Spleen (tissue), 11 donors: ENCODE measurements around the gene UGT1A4. TPM values are rescaled to one million over a fixed set of nuclear protein-coding genes. Genes with fewer than 3 reads are reported as not detected.

Source experiments
- DNase-seq: peaks from one replicate; pipeline ENCODE4 v3.0.0-alpha.2; 2020
- H3K27ac ChIP-seq, 8 donors: fragments of 200-600 bp; sonication (generic) in 7 of 8; 1 replicate in 4 of 8; 2 replicates in 4 of 8; pipeline versions ENCODE4 v1.5.0 to v1.8.0; 2016 to 2021; ENCODE audit warnings: inconsistent platforms in 4 of 8, mild to moderate bottlenecking in 4 of 8, moderate library complexity in 1 of 8
- H3K27me3 ChIP-seq, 7 donors: fragments of 200-600 bp; sonication (generic) in 6 of 7; replicated peaks in 1 of 7; 1 replicate in 4 of 7; 2 replicates in 3 of 7; pipeline versions ENCODE4 v1.5.0 to v1.8.0; 2016 to 2021; ENCODE audit warnings: inconsistent platforms in 3 of 7, mild to moderate bottlenecking in 1 of 7
- H3K36me3 ChIP-seq, 6 donors: fragments of 200-600 bp; sonication (generic) in 5 of 6; 1 replicate in 4 of 6; 2 replicates in 2 of 6; pipeline versions ENCODE4 v1.5.0 to v1.8.0; 2016 to 2021; ENCODE audit warnings: inconsistent platforms in 2 of 6
- H3K4me1 ChIP-seq, 6 donors: fragments of 200-600 bp; sonication (generic) in 5 of 6; 1 replicate in 3 of 6; 2 replicates in 3 of 6; pipeline versions ENCODE4 v1.5.0 to v1.8.0; 2016 to 2021; ENCODE audit warnings: inconsistent platforms in 3 of 6
- H3K4me3 ChIP-seq, 8 donors: fragments of 200-600 bp; sonication (generic) in 7 of 8; 1 replicate in 4 of 8; 2 replicates in 4 of 8; pipeline versions ENCODE4 v1.5.0 to v1.8.0; 2016 to 2021; ENCODE audit warnings: inconsistent platforms in 4 of 8, mild to moderate bottlenecking in 4 of 8, moderate library complexity in 2 of 8
- H3K9me3 ChIP-seq, 8 donors: fragments of 200-600 bp; sonication (generic) in 7 of 8; 1 replicate in 4 of 8; 2 replicates in 4 of 8; pipeline versions ENCODE4 v1.5.0 to v1.8.0; 2016 to 2021; ENCODE audit warnings: inconsistent platforms in 4 of 8
- POLR2A ChIP-seq, 3 donors: fragments of 450-650 bp; IDR thresholded peaks; one replicate each; pipeline ENCODE4 v1.5.1; 2017; ENCODE audit warnings: antibody characterized with exemption in 3 of 3, mild to moderate bottlenecking in 1 of 3
- POLR2AphosphoS5 ChIP-seq, 3 donors: sonication (generic); formaldehyde crosslinking; IDR thresholded peaks; one replicate each; pipeline ENCODE4 v1.5.1; 2017; ENCODE audit warnings: antibody characterized with exemption in 3 of 3
- WGBS, 5 donors: extraction: QIAGEN DNeasy Blood & Tissue Kit in 3 of 5; methylation state at CpG; one replicate each; pipeline versions ENCODE4 v1.1.5 to v1.1.7; 2013 to 2018; 5-methylcytosine and 5-hydroxymethylcytosine counted together
- intact Hi-C: fragments of 100-400 bp; cut with DNase I; formaldehyde crosslinking; loops from one replicate; pipeline ENCODE4 v1.15.0; 2023; ENCODE audit warnings: low total_unique reads
- polyA plus RNA-seq, 3 donors: library from polyadenylated mRNA; stranded (reverse); fragments of 200-250 nt; gene quantifications; one replicate each; pipeline ENCODE4 v1.2.1, GENCODE V29; 2013
- total RNA-seq, 7 donors: library from RNA; depleted of rRNA in 3 of 7; stranded (reverse); fragments of >200 nt in 3 of 7; fragmentation: NEBNext Ultra II Directional in 4 of 7; extraction: Animal tissue kit (Norgen Biotek cat#: 25700) in 4 of 7; gene quantifications; one replicate each; pipeline versions ENCODE4 v1.1.0 to v1.2.1, GENCODE V29; 2016 to 2021
- TF ChIP-seq, protein P1 (sequence below), 11 experiments: fragments of 200-600 bp in 7 of 11; fragments of 450-650 bp in 4 of 11; sonication (generic) in 4 of 11; IDR thresholded peaks in 8 of 11; conservative IDR thresholded peaks in 3 of 11; 1 replicate in 7 of 11; 2 replicates in 4 of 11; pipeline versions ENCODE4 v1.4.0 to v1.8.0; 2016 to 2021; ENCODE audit warnings: antibody characterized with exemption in 11 of 11, inconsistent platforms in 4 of 11, mild to moderate bottlenecking in 1 of 11
- donor health status: healthy with polysubstance abuse.
- donor health status: DM: no; HTN: no; CAD: no; lungs with moderate emphysema.
- donor health status: DM: no; HTN: no; CAD: no.
- donor health status: Bipolar disorder and iron deficiency.
- donor health status: healthy.
- donor health status: DM: no; HTN: no; CAD: no.
- donor health status: DM: yes; HTN: yes; CAD: no.

UGT1A4 gene
- total and polyA plus RNA-seq, 10 donors: not detected

DNA sequence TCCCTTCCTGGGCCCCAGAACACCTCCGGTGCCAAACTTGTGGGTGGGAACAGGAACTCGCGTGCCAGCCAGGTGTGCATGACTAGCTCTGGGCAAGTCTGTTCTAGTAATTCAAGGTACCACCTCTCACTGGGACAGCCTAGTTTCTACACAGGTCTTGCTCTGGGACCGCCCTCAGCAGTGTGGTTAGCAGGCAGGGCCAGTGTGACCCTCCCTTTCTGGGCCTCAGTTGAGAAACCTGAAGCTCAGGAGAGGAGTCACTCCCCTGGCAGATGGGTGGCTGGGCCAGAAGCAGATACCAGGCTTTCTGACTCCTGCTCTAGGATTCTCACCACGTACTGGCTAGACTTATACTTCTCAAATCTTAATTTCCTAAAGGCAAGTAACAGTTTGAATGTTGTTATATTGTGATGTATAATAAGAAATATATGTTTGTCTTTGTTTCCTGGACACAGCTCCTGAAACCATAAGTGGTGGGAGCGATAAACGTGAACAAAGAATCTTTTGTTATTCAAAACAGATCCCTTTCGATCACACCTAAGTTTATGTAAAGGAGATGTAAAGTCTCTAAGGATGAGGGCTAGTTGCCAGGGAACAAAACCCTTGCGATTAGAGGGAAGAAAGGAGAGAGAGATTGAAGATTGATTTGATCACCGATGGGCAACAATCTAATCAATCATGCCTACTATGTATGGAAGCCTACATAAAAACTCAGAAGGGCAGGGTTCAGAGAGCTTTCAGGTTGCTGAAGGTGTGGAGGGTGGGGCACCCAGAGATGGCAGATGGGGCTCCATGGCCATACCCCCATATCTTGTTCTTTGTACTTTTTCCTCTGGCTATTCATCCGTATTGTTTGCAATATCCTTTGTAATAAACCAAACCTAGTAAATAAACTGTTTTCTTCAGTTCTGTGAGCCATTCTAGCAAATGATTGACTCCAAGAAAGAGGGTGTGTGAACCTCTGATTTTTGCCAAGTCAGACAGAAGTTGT lies 26.8 kb upstream of the UGT1A4 start:
- DNase-seq: no peak
- Histone ChIP-seq H3K4me1 (no peaks in the 10 kb centered on the region), H3K27ac (no peak overlapping the region), H3K36me3 (no peaks in the 10 kb centered on the region), H3K4me3 (no peak overlapping the region), H3K27me3 (no peaks in the 10 kb centered on the region), H3K9me3 (no peaks in the 10 kb centered on the region)
- 81 to 90% (median 85%) methylated on average over 11 of the region's 11 CpGs for WGBS, 5 donors
- intact Hi-C loops: no loop called here
- no peak for TF ChIP-seq POLR2AphosphoS5 (IDR thresholded peaks at IDR 0.05)
- TF ChIP-seq, protein P1, sequence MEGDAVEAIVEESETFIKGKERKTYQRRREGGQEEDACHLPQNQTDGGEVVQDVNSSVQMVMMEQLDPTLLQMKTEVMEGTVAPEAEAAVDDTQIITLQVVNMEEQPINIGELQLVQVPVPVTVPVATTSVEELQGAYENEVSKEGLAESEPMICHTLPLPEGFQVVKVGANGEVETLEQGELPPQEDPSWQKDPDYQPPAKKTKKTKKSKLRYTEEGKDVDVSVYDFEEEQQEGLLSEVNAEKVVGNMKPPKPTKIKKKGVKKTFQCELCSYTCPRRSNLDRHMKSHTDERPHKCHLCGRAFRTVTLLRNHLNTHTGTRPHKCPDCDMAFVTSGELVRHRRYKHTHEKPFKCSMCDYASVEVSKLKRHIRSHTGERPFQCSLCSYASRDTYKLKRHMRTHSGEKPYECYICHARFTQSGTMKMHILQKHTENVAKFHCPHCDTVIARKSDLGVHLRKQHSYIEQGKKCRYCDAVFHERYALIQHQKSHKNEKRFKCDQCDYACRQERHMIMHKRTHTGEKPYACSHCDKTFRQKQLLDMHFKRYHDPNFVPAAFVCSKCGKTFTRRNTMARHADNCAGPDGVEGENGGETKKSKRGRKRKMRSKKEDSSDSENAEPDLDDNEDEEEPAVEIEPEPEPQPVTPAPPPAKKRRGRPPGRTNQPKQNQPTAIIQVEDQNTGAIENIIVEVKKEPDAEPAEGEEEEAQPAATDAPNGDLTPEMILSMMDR (IDR thresholded peaks at IDR 0.05 in 8 of 11, conservative IDR thresholded peaks at IDR 0.05 in 3 of 11): no peak
- TF ChIP-seq POLR2A (IDR thresholded peaks at IDR 0.05): no peak

GRCh38 chr2:233692648-233693047 lies 25.9 kb upstream of the UGT1A4 start, which contains the start of gene UGT1A6:
TSS of gene UGT1A6 (plus strand) at chr2:233692890. CDS start at chr2:233693005, 115 bp downstream.
- Histone ChIP-seq H3K4me3 (no peak within 1 kb of the TSS), H3K4me1 (no peaks in the 10 kb centered on the region), H3K27ac (no peak within 1 kb of the TSS), H3K36me3 (no peaks in the 10 kb centered on the region), H3K9me3 (no peaks in the 10 kb centered on the region), H3K27me3 (no peaks in the 10 kb centered on the region)
- WGBS, 5 donors: 81 to 96% (median 91%) methylated on average over 4 of the region's 4 CpGs
- DNase-seq: no peak
- intact Hi-C loops: no loop called here
- TF ChIP-seq POLR2A (IDR thresholded peaks at IDR 0.05) (no peak), POLR2AphosphoS5 (IDR thresholded peaks at IDR 0.05) (no peak)
- TF ChIP-seq, protein P1 (IDR thresholded peaks at IDR 0.05 in 8 of 11, conservative IDR thresholded peaks at IDR 0.05 in 3 of 11): no peak

GRCh38 chr2:233693963-233694362 lies 24.6 kb upstream of the UGT1A4 start:
- no peak overlapping the region for H3K4me3 ChIP-seq
- no peaks in the 10 kb centered on the region for H3K4me1 ChIP-seq
- no peaks in the 10 kb centered on the region for H3K27me3 ChIP-seq
- H3K9me3 ChIP-seq: no peaks in the 10 kb centered on the region
- DNase-seq: no peak
- 69 to 79% (median 75%) methylated on average over 6 of the region's 6 CpGs for WGBS, 5 donors
- no peaks in the 10 kb centered on the region for H3K36me3 ChIP-seq
- intact Hi-C loops: no loop called here
- no peak for TF ChIP-seq POLR2A (IDR thresholded peaks at IDR 0.05)
- no peak for TF ChIP-seq POLR2AphosphoS5 (IDR thresholded peaks at IDR 0.05)
- TF ChIP-seq, protein P1 (IDR thresholded peaks at IDR 0.05 in 8 of 11, conservative IDR thresholded peaks at IDR 0.05 in 3 of 11): no peak
- no peak overlapping the region for H3K27ac ChIP-seq

GRCh38 chr2:233698740-233699139 lies 19.8 kb upstream of the UGT1A4 start:
- TF ChIP-seq, protein P1 (IDR thresholded peaks at IDR 0.05 in 8 of 11, conservative IDR thresholded peaks at IDR 0.05 in 3 of 11): no peak
- TF ChIP-seq POLR2AphosphoS5 (IDR thresholded peaks at IDR 0.05): no peak
- no peak for TF ChIP-seq POLR2A (IDR thresholded peaks at IDR 0.05)
- H3K27ac ChIP-seq: no peak overlapping the region
- H3K27me3 ChIP-seq: no peaks in the 10 kb centered on the region
- H3K9me3 ChIP-seq: peaks cover 0 to 4% (median under 1%) of the 10 kb centered on the region in 8 donors
- no peaks in the 10 kb centered on the region for H3K4me1 ChIP-seq
- intact Hi-C loops: no loop called here
- H3K36me3 ChIP-seq: no peaks in the 10 kb centered on the region
- no peak for DNase-seq
- no peak overlapping the region for H3K4me3 ChIP-seq
- WGBS, 5 donors: 78 to 95% (median 81%) methylated on average over 4 of the region's 4 CpGs
